GM15510 (cell line): ENCODE data around the gene SLC26A9.

ENCODE experiments used
- POLR2A ChIP-seq: IDR thresholded peaks from 3 replicates; pipeline ENCODE4 v1.6.1; 2011; ENCODE audit warnings: borderline replicate concordance; ENCODE audit not compliant: insufficient read length; ENCODE audit errors: extremely low read depth

The SLC26A9 gene

GRCh38 chr1:205943245-205943644, at the start of gene SLC26A9:
Gene SLC26A9 (minus strand): TSS chr1:205943456. CDS start chr1:205935820, 7,636 bp downstream.
- TF ChIP-seq POLR2A = no peak

GRCh38 chr1:205992218-205992882, 49.1 kb upstream of the SLC26A9 start:
- no peak for TF ChIP-seq POLR2A

- no peak for TF ChIP-seq POLR2A
Observed at GRCh38 chr1:205991237-205991636, 48.0 kb upstream of the SLC26A9 start.

GRCh38 chr1:205990226-205990625, 47.0 kb upstream of the SLC26A9 start:
- no peak for TF ChIP-seq POLR2A

- no peak for TF ChIP-seq POLR2A
Observed at GRCh38 chr1:205989786-205990185, 46.5 kb upstream of the SLC26A9 start.

GRCh38 chr1:205988585-205988995, 45.3 kb upstream of the SLC26A9 start:
- no peak for TF ChIP-seq POLR2A

- TF ChIP-seq POLR2A = no peak
Observed at GRCh38 chr1:205986861-205987260, 43.6 kb upstream of the SLC26A9 start.

- no peak for TF ChIP-seq POLR2A
Observed at GRCh38 chr1:205986292-205986691, 43.0 kb upstream of the SLC26A9 start.

- no peak for TF ChIP-seq POLR2A
Observed at GRCh38 chr1:205985330-205986005, 42.2 kb upstream of the SLC26A9 start.

- TF ChIP-seq POLR2A = no peak
Observed at GRCh38 chr1:205983925-205984725, 40.9 kb upstream of the SLC26A9 start.

GRCh38 chr1:205981257-205981656, 38.0 kb upstream of the SLC26A9 start:
- TF ChIP-seq POLR2A = no peak

- no peak for TF ChIP-seq POLR2A
Observed at GRCh38 chr1:205980237-205980870, 37.1 kb upstream of the SLC26A9 start.

GRCh38 chr1:205979301-205979700, 36.0 kb upstream of the SLC26A9 start:
- TF ChIP-seq POLR2A = no peak

- no peak for TF ChIP-seq POLR2A
Observed at GRCh38 chr1:205978676-205979075, 35.4 kb upstream of the SLC26A9 start.
